Ishikawa (cell line): ENCODE results near the gene DPAGT1.

ENCODE experiments used
- CEBPB ChIP-seq: IDR thresholded peaks from 2 replicates; pipeline ENCODE4 v1.6.1; 2012
- CREB1 ChIP-seq: IDR thresholded peaks from 2 replicates; pipeline ENCODE4 v1.6.1; 2012; ENCODE audit warnings: low read depth
- EGR1 ChIP-seq: IDR thresholded peaks from 2 replicates; pipeline ENCODE4 v1.6.1; 2012
- EP300 ChIP-seq: IDR thresholded peaks from 2 replicates; pipeline ENCODE4 v1.6.1; 2012; ENCODE audit warnings: borderline replicate concordance
- FOXM1 ChIP-seq: IDR thresholded peaks from 2 replicates; pipeline ENCODE4 v1.6.1; 2012; ENCODE audit warnings: low read depth, borderline replicate concordance
- MAX ChIP-seq: IDR thresholded peaks from 2 replicates; pipeline ENCODE4 v1.6.1; 2012
- NFIC ChIP-seq: IDR thresholded peaks from 2 replicates; pipeline ENCODE4 v1.6.1; 2012
- RAD21 ChIP-seq: IDR thresholded peaks from 2 replicates; pipeline ENCODE4 v1.6.1; 2012; ENCODE audit warnings: low read depth
- REST ChIP-seq: IDR thresholded peaks from 2 replicates; pipeline ENCODE4 v1.6.1; 2012; ENCODE audit warnings: low read depth, mild to moderate bottlenecking
- TAF1 ChIP-seq: IDR thresholded peaks from 2 replicates; pipeline ENCODE4 v1.6.1; 2012; ENCODE audit warnings: low read depth, mild to moderate bottlenecking
- TCF12 ChIP-seq: IDR thresholded peaks from 2 replicates; pipeline ENCODE4 v1.6.1; 2012; ENCODE audit warnings: low read depth
- USF1 ChIP-seq: IDR thresholded peaks from 2 replicates; pipeline ENCODE4 v1.6.1; 2012
- YY1 ChIP-seq: IDR thresholded peaks from 2 replicates; pipeline ENCODE4 v1.6.1; 2012; ENCODE audit warnings: low read depth
- ZBTB7A ChIP-seq: IDR thresholded peaks from 2 replicates; pipeline ENCODE4 v1.6.1; 2012; ENCODE audit warnings: low read depth

GRCh38 chr11:119078675-119079420, 22.8 kb downstream of the DPAGT1 start:
- TF ChIP-seq MAX (no peak), NFIC (no peak), REST (no peak), TCF12 (no peak), EP300 (no peak), EGR1 (no peak), YY1 (no peak), CEBPB (no peak), RAD21 (no peak), ZBTB7A (no peak), FOXM1 (no peak), USF1 (no peak), CREB1 (no peak), TAF1 (no peak)
